ENCODE data around the gene DGAT2L6.
"Not testable (repeated sequence)": the region's sequence is repeated elsewhere in the genome, so short reads cannot be mapped to it uniquely, and the experiment has no call there.

The DGAT2L6 gene

DNA sequence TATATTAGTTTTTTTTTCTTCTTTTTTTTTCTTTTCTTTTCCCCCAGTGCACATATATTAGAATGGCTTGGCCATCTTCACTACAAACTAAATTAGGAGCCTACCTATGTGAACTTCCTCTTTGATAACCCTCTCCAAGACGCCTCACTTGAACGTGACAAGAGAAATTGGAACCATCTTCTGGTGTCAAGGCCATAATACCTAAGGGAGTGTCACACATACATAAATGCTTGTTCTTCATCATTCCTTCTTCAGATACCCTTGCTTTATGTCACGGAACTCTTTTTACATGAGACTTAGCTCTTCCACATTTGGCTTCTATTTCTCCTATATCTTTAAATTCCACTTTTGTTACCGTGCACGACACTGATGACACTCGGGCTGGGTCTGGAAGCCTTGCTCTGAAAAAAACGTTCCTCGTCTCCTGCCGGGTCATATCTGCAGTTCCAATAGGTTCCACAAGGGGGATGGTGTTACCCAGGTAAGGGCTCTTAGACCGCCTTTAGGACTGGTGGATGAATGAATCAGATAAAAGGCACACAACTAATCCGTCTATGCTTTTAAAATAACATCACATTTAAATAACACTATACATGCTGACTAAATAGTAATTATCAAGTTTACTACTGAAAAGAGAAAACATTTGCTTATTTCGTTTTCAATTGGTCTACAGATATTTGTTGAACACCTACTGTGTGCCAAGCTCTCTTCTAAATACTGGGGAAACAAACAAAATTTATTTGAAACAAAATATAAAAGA lies 19.9 kb downstream of the DGAT2L6 start:
- peak; percentile 12 for DNase-seq (ENCODE audit: insufficient read length, low spot score)
- peak; percentile 79 for FAIRE-seq

DNA sequence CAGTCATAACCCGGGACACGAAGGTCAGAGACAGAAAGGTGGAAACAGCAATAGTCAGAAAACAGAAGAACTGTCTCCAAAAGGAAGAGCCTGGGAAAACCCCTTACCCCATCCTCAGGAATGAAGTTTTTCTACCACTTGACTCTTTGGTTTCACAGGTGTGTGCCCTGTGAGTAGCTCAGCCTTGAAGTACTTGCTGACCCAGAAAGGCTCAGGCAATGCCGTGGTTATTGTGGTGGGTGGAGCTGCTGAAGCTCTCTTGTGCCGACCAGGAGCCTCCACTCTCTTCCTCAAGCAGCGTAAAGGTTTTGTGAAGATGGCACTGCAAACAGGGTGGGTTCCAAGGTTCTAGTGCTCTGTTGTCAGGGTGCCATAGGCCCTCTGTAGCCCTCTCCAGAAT lies 24.4 kb downstream of the DGAT2L6 start:
- DNase-seq (ENCODE audit: insufficient read length, low spot score), result no peak
- no peak for FAIRE-seq

DNA sequence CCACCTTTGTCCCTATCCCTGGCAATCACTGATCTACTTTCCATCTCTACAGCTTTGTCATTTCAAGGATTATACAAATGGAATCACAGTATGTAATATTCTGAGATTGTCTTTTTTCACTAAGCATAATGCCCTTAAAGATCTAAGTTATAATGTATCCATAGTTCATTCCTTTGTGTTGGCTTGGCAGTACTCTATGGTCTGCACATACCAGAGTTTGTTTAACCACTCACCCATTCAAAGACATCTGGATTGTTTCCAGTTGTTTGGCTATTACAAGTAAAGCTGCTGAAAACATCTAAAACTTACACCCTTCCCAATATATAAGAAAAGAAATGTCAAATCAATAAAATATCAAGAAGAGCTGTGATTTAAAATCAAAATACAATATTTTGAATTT lies 31.2 kb downstream of the DGAT2L6 start:
- FAIRE-seq, result no peak
- DNase-seq (ENCODE audit: insufficient read length, low spot score), result no peak

DNA sequence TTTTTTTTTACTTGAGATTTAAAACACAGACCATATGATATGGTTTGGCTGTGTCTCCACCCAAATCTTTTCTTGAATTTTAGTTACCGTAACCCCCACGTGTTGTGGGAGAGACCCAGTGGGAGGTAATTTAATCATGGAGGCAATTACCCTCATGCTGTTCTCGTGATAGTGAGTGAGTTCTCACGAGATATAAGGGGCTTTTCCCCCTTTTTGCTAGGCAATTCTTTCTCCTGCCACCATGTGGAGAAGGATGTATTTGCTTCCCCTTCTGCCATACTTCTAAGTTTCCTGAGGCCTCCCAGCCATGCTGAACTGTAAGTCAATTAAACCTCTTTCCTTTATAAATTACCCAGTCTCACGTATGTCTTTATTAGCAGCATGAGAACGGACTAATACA lies 32.3 kb downstream of the DGAT2L6 start:
- not testable (repeated sequence) for DNase-seq (ENCODE audit: insufficient read length, low spot score); FAIRE-seq

DNA sequence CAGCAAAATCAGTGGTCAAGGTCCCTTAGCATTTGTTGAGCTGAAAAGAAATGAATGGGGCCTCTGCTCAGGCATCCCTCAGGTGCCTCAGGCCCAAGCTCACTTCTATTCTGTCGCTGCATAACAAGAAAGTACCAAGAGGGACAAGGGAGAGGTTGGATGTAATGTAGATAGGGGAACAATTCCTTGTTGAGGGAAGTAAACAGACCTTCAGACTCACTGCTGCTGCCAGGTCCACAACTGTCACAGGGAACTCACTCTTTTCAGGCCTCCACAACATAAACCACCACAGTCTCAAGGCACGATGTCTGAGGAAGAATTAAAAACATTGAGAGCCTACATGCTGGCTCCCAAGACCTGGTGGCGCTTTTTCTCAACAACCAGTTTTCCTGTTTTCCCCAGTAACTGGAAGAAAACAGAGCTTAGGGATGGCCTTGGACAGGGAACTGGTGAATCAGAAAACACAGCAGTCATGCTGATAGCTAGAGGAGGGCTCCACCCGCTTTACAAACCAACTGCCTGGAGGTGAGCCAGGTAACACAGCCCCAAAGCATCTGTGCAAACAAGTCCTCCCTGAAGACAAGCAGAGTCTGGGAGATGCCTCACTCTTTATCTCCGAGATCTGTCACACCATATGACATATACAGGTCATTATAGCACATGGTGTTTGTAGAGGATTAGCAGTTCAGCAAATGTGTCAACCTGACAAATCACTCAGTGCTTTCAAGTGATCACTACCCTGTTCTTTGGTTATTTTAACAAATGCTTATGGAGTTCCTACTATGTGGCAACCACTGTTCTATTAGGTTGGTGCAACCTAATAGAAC lies 42.9 kb downstream of the DGAT2L6 start:
- FAIRE-seq (no peak), DNase-seq (ENCODE audit: insufficient read length, low spot score) (no peak)

DNA sequence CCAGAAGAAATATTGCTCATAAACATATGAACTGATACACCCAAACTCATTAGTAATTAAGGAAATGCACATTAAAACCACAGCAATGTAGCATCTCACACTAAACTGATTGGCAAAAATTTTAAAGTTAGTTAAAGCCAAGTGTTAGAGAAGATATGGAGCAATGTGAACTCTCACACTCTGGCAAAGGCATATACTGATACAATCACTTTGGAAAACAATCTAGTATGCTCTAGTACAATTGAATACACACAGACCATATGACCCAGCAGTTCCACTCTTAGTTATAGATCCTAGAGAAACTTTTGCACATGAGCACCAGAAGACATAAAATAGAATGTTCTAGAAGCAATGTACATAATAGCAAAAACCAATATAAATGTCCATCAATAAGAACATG lies 48.8 kb downstream of the DGAT2L6 start:
- FAIRE-seq (no peak), DNase-seq (ENCODE audit: insufficient read length, low spot score) (no peak)

DNA sequence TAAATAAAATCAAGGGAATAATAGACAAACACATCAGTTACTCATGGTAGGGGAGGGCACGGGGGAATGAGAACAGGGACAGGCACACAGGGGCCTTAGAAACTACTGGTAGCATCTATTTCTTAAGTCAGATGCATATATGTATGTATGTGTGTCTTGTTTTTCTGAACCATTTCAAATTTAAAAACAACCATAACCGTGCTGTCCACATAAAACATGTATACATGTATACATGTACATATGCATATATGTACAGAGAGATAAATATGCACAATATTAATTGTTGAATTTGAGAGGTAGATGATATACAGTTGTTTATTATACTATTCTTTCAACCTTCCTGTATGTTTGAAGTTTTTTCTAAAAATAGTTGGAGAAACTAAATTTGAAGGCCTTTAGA lies 49.4 kb downstream of the DGAT2L6 start:
- FAIRE-seq (no peak), DNase-seq (ENCODE audit: insufficient read length, low spot score) (no peak)

DNA sequence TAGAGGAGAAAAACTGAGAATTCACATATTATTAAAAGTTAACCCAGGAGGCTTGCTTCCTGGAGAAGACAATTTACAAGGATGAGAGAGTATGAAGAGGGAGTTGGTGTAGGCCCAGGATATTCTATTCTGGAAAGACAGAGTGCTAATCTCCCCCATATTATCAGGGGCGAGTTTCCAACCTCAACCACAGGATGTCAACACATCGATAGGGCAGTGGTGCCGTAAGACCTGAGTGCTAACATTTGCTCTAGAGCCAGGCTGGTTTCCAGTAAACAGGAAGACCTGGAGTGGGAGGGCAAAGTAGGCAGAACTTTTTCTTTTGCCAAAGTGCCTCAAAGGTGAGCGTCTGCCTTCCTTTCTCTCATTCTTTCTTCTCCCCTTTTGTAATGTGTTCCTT lies 54.4 kb downstream of the DGAT2L6 start:
- DNase-seq (ENCODE audit: insufficient read length, low spot score), result no peak
- FAIRE-seq, result no peak

DNA sequence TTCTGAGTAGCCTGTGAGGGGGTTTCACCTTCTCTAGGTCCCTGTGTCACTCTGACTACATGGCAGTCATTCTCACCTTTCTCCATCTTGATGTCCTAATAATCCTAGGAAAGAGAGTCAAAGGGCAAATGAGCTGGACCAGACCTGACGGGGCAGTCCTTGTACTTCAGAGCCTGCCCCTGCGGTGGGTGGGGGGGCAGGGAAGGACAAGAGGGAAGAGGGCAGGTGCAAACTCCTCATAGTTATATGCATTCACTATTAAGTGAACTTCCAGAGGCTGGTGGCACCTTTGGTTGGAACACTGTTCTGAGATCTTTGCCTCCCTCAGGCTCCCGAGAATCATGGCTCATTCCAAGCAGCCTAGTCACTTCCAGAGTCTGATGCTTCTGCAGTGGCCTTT lies 57.1 kb downstream of the DGAT2L6 start, which contains the start of gene AWAT1:
AWAT1 (plus strand) TSS at position 301 of the 400 bp plus-strand sequence; CDS start at position 342, 41 bp downstream.
- DNase-seq (ENCODE audit: insufficient read length, low spot score) (no peak), FAIRE-seq (no peak)

DNA sequence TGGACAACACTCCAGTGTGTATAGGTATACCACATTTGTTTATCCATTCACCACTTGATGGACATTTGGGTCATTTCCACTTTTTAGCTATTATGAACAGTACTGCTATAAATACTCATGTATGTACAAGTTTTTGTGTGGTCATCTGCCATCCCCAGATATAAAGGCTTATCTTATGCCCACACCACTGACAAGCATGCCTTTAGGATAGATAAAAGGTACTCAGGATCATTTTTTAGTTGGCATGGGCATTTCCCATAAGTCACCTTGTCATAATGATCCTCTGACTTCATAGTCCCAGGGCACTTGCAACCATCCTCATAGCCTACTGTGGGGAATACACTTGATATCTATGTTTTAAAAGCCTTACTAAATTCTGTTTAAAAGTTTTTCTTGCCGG lies 63.5 kb downstream of the DGAT2L6 start:
- FAIRE-seq (no peak), DNase-seq (ENCODE audit: insufficient read length, low spot score) (no peak)

DNA sequence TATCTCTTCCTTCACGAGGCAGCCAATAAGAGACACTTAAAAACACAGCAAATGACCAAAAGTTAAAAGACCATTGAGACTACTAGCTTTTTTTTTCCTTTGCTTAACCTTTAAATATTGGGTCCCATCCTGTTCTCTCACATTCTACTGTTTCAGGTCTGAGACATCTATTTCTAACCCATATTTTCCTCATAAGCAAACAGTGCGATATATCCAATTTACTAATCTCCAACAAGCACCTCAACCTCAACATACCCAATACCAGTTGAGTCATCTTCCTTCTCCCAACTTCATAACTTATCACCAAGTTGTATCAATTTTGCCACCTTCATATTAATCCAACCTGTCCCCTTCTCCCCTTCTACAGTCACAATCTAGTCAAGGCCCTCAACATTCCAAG lies 64.2 kb downstream of the DGAT2L6 start:
- no peak for FAIRE-seq

DNA sequence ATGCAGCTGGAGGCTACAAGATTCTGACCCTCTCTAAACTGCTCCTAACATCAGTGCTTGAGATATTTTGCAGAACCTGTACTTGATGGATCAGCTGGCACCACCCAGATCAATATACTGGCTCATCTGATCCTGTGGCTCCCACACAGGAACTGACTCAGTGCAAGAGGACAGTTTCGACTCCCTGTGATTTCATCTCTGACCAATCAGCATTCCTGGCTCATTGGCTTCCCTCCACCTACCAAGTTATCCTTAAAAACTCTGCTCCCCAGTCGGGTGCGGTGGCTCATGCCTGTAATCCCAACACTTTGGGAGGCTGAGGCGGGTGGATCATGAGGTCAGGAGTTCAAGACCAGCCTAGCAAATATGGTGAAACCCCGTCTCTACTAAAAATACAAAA lies 66.3 kb downstream of the DGAT2L6 start:
- DNase-seq (ENCODE audit: insufficient read length, low spot score); FAIRE-seq: not testable (repeated sequence)

More for the DNA sequence above, 64.2 kb downstream of the DGAT2L6 start:
- DNase-seq (ENCODE audit: insufficient read length, low spot score), result no peak

DNA sequence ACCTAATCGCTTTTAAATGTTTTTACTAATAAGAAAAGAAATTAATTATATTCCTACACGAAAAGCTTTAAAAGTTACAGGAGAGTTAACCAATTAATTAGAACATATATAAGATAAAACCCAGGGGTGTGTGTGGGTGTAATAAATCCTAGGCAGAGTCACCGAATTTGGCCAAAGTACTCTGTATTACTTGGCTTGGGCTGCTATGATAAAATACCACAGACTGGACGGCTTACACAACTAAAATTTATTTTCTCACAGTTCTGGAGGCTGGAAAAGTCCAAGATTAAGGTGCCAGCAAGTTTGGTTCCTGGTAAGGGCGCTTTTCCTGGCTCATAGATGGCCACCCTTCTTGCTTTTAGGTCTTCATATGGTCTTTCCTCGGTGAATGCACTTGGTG lies 67.6 kb downstream of the DGAT2L6 start:
- DNase-seq (ENCODE audit: insufficient read length, low spot score), result no peak
- FAIRE-seq, result no peak

DNA sequence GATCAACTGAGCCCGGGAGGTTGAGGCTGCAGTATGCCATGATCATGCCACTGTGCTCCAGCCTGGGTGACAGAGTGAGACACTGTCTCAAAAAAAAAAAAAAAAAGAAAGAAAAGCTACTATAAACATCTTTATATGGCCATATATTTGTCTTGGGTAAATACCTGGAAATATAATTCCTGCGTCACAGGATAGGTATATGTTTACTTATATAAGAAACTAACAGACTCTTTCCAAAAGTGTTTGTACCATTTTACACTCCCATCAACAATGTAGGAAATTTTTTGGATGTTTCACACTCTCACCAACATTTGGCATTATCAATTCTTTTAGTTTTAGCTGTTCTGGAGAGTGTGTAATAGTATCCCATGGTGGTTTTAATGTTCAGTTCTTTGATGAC lies 70.0 kb downstream of the DGAT2L6 start:
- FAIRE-seq, result no peak
- no peak for DNase-seq (ENCODE audit: insufficient read length, low spot score)

DNA sequence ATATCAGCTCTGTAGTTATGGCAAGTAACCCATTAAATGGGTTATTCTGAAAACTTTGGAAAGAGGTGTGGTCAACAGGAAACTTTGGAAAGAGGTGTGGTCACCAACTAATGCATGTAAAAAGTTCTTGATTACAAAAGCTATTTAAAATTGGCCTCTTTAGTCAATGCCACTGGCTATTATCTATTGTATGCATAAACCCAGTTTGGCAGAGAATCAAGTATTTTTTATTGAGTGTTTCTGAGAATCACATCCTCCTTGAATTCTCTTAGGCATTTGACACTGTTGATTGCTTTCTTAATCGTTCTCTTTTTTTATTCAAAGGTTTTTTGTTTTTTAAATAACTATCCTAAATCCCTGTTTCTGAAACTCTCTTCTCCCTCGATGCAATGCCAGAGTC lies 75.2 kb downstream of the DGAT2L6 start:
- DNase-seq (ENCODE audit: insufficient read length, low spot score), result no peak
- no peak for FAIRE-seq

DNA sequence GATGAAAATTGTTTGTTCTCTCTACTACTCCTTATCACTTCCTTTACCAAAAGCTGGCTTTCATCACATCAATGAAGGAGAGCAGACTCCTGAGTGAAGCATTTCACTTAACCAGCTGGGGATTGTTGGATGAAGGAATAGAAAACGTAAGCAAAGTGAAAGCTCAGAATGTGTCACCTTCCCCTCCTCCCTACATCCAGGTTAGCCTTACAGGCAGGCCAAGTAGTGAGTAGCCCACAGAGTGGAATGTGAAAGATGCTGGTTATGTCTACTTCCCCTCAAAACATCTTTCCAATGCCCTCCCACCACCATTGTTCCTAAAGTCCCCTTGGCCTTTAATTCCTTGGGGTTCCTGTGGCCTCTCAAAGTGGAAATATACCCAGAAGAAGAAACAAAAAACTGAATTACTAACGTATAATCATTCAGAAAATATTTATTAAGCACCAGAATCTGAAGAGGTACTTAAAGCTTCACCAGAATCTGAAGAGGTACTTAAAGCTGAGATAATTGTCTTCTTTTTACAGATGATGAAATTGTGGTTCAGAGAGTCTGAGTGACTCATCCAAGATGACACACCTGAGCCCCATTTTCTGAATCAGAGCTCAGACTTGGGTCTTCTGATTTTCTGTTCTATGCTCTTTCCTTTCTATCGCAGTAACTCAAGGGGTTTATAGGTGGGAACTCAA lies 76.2 kb downstream of the DGAT2L6 start:
- DNase-seq (ENCODE audit: insufficient read length, low spot score) (no peak), FAIRE-seq (no peak)

DNA sequence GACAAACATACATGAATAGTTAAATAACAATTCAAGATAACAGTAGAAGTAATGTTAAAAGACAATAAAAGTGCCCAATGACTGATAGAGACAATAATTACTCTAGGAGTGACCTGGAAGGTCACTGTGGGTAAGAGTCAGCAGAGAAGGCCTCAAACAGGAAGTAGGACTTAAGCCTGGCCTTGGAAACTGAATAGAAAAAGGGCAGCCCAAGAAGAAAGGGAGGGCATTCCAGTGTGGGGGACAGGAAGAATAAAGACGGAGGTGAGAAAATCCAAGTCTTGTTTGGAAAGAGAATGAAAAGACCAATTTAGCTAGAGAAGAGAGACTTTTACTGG lies 76.7 kb downstream of the DGAT2L6 start:
- no peak for FAIRE-seq
- DNase-seq (ENCODE audit: insufficient read length, low spot score), result no peak

DNA sequence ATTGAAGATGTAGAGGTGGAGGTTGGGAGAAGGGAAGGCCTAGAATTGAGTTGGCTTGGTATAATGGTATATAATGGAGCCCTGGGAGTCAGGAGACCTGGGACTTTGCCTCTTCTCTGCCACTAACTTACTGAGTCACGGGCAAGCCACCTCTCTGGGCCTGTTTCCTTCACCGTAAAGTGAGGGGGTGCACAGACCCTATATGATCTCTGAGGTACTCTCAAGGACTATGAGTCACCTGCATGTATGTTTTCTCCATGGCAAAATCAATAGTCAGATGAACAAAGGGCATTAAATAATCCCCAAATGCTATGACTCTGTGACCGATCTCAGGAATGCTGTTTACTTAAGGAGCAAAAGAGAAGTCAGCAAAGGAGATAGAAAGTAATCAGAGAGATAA lies 77.6 kb downstream of the DGAT2L6 start:
- no peak for FAIRE-seq
- no peak for DNase-seq (ENCODE audit: insufficient read length, low spot score)

Data from GM19239 (cell line).